HG03457 (cell line): ENCODE data around the gene RND3.

Source experiments
- ATAC-seq: cut with Tn5 transposase; IDR thresholded peaks from one replicate; pipeline ENCODE4 v1.9.1; 2021; ENCODE audit warnings: moderate number of reproducible peaks; ENCODE audit not compliant: unreplicated experiment

RND3 gene

DNA sequence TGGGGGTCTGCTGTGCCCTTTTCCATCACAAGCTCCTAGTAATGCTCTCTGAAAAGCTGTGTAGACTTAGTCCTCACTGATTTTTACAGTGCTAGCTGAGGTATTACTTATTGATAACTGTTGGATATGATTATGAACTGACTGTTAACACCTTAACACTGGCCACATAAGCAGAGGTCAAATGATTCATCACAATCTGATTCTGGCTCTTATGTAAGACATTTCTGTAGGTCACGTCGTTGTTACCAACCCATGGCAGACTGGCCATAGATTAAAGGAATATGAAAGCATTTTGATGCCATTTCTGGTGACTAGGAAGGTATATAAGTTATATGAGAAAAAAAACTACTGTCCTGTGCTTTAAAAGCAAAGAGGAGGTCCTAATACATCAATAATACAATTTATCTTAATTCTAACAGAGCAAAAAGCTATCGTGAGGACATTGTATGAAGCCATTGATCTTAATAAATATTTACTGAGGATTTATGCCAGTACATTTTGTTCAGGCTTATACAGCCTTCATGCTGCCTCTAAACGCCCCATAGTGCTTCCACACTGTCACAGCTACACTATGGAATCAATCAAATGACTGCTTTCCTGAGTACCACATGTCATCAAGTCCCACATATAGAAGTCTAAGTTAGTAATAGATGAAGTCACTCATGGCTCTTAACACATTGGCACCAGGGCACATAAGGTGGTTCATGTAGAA is 6.9 kb upstream of the RND3 start:
- no peak for ATAC-seq

DNA sequence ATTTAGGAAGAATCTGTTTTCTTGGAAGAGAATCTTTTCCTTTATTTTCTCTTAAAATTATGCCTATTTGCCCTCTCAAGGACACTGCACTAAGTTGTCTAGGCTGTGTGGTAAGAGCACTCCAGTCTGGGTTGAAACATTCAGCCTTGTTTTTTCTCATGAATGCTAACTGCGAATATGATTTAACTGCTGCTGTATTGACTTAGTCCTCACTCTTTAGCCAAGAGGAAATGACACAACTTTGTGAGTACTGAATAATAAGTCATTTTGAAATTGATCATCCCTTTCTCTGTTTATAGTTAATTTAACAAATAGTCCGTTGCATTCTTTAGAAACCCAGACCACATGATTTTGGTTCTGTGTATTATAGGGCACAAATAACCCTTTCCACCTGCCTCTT is 4.5 kb upstream of the RND3 start:
- ATAC-seq: no peak

DNA sequence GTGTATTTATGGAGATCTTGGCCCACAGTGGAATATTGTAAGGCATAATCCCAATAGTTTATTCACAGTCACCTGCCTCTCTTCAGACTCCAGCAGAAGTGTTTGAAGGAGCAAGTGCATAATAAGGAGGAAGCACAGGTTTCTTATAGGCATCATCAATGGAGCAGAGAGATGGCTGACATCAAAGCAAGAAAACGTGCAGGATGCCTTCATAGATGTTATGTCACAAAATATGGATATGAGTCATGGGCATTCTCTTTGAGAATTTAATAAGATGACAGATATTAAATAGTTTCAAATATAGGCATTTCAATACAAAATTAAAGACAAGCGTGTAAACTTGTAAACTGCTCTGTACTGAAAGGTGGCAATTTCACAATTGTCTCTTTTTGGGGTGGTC is 4.0 kb upstream of the RND3 start:
- ATAC-seq: no peak

DNA sequence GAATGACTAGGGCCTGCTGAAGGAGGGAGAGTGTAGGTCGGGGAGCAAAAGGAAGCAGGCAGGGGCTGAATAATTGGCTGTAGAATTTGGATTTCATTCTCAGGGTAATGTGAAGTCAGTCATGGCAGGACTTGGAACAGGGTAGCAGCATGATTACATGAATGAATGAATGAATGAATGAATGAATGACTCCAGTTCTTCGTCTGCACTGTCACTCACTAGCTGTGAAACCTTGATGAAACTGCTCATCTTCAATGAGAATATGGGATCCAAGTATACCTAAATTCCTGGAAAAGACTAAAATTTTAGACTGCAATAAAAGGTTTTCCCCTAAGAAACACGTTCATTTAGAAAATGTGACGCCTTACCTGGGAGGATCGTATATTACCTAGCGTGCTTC is 3.0 kb upstream of the RND3 start:
- ATAC-seq: no peak

DNA sequence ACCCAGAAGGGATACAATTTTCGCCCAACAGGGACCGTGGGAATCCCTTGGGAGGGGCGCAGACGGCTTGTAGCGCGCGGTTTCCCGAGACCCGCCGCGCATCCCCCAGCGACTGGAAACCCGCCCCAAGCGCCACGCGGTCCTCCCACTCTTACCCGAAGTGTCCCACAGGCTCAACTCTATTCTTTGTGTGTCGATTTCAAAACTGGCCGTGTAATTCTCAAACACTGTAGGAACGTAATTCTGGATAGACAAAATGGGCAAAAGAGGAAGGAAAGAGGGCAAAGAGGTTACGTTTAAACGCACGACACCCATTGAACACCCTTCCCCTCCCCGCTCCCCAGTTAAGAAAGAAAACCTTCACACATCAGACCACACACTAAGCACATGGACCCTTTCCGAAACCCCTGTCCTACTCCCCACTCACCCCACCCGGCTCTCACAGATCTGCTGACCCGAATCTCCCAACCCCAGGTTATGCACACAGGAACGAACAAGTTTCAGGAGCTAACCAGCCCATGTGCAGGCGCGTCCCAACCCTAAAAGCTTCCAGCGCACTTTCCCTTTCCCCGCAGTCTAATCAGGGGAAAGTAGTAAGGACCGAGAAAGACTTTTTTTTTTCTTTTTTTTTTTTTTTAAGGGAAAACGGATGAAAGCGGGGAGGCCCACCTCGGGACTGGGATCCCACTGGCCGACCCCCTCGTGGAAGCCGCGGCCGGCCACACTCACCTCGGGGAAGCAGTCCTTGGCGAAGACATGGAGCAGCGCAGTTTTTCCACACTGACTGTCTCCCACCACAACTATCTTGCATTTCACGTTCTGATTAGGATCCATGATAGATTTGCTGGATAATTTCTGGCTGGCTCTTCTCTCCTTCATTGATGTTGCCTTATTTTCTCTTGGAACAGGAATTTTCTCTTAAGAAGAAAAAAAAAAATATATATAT is 655 bp downstream of the RND3 start:
- no peak for ATAC-seq

DNA sequence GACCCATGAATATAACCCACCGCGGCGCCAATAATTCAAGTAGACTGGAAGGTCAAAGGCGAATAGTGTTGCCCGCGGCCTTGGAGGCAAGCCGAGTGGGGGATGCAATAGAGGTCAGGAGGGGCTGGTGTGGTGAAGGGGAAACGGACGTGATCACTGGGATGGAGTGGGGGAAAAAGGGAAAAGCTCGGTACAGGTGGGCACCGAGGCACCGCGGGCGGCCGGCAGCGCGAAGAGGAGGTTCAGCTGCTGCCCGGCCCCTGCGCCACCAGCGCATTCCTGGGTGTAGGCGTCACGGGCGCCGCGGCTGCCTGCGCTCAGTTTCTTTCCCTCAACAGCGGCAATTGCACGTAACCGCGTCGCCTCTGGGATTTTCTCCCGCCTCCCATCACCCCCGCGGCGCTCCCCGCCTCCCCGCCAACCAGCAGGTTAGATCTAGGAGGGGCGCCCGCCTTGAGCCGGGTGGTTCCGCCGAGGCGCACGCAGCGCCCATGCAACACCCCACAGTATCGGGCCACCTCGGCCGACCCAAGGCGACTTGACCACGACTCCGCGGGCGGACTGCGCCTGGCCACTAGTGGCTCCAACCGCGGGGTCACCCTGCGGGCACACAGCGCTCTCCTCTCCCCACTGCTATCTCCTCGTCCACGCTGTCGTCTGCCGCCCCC is 1.5 kb downstream of the RND3 start:
- ATAC-seq: no peak

DNA sequence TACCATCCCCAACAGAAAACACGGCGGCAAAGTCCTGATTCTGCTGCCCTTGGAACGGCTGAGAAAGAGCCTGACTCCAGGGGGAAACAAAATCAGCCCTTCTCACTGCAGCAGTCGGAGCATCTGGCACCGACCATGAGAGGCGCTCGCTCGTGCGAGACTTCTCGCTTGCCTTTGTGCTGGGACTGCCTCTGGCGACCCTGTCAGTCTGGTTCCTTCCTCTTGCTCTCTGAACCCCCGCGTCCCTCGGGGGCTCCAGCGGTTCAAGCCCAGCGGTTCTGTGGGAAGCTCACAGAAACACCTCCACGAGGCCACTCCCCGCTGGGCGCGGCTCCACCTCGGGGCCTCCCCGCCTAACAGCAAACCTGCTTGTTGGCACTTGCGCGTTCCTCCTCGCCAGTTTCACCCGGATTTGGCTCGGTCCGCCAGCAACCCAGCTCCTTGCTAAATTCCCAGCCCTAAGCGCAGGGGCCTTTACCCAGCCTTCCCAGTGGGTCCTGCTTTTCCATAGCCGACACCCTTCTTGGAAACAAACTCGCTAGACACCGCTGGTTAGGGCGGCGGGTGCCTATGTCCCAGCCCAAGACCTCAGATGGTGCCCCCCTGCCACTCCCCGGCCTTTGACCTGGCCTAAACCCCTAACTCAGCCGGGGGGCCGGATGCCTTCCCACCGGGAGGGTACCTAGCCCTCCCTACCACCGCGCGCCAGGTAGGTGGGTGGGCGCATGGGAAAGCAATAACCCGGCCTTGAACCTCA is 2.2 kb downstream of the RND3 start:
- ATAC-seq: peak; percentile 42

DNA sequence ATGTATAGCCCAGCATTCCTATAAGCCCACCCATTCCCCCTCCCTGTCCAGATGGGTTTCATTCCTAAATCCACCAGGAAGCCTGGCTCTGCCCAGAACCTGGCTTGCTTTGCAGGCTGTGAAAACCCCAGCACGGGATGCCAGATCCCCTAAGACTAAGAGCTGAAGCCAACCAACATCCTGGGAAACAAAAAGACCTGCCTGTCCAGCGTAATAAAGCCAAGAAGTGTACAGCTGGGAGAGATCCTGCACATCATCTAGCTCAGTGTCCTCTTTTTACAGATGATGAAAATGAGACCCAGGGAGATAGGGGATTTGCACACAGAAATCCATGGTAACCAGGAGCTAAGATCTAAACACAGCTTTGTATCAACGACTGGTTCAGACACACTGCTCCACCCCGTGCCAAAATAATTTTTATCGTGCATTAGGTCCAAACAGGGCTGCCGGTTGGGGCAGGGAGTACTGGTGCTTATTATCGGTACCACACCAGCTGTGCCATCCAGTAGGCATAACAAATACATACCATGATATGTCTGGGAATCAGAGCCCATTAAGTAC is 2.9 kb downstream of the RND3 start:
- ATAC-seq: no peak

DNA sequence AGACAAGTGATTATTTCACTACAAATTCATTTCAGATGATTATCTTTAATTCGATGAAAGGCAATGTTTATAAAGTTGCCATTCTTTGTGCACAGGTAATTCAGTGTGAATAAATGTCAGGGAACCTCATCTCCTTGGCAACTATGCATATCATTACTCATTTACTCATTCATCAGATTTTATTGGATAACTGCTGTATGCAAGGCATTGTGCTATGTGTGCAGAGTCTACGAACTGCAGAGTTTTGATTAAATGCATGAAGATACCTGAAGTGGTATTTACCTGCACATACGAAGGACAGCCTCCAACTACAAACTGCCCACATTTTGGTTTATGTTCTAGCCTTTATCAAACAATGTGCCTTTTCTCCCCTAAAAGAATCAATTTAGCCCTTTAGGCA is 3.5 kb downstream of the RND3 start:
- no peak for ATAC-seq

DNA sequence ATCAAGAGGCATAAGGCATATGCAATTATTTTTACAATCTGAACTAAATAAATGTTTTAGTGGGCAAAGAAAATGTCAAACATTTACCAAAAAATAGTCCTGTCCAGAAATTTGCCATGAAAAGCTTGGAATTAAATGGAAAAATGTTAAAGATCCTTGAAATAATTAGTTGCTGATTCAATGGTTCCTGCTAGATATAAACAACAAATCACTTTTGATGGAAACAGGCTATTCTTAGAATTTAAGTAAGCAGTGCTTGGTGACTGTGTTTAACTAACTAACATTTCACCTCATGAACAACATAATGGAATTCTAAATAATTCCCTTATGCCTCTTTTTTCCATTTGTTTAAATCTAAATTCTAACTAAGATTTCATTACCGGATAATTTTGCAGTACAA is 3.9 kb downstream of the RND3 start:
- ATAC-seq: no peak

DNA sequence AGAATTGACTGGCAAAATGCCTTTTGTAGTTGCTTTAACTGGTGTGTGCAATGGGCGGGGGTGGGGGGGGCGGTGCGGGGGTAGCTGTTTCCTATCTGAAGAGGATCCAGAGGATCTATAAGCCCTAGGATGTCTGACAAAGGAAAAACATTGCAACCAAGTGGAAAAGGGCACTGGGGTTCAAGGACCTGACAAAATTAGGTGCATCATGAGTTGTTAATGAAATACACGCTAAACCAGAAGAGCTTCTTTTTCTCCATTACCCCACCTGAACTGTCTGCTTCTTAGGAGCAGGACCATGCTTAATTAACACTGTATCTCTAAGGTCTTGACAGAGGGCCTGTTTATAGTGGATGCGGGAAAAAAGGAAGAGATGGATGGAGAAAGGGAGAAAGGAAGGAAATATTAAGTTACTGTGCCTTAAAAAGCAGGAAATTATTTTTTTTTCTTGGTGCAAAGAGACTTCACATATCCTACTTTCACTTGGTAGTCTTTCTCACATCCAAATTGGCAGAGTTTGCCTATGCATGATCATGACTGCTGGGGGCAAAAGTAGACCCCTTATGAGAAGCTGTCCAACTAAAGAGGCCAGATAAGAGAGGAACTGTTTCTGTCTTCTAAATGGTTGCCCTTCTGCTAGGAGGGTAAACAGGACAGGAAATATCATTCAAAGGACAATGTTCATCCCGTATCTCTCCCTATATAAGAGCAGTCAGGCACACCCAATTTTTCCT is 4.6 kb downstream of the RND3 start:
- ATAC-seq: no peak

DNA sequence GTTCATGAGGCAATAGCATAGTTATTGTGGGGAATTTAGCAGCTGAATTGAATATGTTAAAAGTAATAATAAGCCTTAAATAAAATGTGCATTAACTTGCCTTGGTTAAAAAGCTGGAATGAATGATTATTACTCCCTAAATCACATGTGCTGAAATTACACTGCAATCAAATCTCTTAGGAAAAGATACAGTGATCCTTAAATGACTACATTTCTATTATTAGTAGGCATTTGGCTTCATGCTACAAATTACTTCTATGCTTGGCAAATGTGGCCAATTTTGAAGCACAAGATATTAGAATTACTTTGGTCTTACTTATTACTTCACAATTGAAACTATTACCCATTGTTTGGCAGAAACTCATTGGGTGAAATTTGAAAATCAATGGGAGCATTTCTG is 5.4 kb downstream of the RND3 start:
- no peak for ATAC-seq

DNA sequence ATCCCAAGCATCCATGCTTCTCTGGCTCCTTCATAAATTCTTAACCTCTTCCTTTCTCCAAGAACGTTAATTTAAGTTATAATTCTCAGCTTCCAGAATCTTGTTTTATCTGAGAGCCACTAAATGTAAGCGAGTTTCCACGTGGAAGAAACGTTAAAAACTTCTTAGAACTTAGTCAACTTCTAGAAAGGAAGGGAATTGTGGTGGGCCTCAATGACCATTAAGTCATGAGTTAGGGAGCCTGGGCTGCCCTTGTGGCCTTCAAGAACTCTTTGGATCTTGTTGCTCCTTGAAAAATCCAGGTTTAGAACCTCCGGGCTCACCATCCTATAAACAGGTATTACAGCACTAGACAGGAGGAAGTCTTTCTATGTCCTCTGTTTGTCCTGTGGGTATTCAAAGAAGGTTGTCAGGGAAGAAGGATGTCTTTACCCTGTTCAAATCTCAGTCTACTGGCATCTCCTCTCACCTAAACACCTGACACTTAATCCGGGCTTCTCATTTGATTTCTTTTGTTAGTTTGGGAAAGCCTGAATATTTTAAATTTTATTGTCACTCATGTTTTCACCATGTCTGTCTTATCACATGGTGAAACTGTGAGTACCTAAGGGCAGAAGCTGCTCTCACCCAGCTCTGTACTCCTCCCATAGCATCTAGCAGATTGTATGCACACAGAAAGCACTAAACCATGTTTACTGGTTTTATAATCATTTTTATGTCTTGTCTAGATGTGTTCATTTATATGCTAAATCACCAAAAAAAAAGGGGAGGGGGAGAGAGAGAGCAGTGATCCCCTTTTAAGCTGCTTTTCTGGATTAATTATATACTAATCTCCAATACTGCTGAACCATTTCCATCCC is 6.3 kb downstream of the RND3 start:
- no peak for ATAC-seq

DNA sequence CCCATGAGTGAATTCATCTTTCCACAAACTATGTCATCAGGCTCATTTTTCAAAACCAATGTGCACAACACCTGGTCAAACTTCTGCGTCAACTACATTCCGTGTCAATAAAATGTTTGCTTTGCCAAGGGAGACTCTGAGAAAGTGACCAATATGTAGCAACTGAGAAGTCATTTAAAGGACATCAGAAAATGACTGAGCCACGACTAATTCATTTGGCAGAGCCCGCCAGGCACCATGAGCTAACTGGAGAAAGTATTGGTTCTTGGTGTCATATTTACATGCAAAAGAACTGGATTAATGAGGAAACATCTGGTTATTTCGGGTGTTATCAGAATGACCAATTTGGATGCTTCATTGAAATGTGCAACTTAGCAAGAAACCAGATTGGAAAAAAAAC is 7.2 kb downstream of the RND3 start:
- no peak for ATAC-seq

DNA sequence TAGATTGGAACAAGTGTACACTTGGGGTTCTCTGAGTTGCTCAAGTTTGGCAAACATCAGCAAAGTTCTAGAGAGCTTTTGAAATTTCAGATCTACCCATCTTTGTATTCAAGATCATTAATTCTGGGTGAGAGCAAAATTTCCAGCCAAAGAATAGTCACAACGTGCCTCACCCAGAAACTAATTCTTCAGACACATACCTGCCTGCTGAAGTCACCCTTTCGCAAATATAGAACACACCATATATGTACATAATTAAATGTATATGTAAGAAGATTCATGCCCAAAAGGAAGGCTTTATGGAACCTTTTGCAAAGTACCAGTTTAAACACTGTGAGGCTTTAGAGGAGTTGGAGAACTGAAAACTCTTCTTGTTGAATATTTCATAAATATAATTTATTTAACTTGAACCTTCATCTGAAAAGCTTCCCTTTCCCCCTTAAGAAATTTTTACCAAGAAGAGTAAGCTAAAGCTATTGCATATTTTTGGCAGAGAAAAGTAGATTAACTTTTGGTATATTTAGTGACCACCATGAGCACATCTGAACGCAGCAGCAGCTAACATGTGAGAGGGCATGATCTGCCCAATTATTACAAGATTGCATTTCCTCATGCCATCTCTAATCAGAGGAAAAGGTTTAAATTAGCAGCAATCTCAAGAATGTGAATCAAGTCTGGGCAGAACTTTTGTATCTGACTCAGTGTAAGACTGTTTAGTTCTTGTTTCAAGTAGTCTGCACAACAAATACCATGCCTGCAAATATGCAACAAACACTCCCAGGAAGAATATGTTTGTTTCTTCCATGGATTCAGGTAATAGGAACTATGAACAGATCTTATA is 8.2 kb downstream of the RND3 start:
- no peak for ATAC-seq

DNA sequence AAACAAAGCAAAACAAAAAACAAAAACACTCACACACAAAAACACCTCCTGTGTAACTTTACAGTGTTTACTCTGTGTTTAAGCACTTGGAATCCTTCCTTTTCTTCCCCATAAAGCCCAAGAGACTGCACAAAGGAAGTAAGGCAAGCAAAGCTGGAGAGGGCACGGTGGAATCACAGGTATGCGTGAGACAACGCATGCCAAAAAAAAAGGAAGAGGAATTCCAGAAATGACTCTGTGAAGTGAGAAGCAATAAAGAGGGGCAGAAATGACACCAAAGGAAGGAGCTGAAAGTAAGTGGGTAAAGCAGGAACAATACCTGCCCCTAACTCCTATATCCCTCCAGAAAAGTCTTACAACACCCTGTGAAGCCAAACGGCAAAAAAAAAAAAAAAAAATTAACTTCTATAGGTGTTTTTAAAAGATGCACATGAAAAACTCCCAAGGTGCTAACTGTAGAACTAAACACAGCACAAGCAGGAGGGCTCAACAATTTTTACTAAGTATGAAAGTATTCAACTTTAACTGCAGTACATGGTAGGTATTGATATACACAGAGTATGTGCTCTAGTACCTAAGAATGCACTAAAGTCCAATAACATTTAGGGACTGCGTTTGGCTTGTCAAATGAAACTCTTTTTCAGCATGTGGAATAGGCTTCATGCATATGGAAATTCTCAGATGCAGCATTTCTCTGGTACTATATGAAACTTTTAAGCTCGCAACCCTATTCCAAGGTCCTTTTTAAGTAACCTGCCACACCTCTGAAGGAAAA is 9.1 kb downstream of the RND3 start:
- ATAC-seq: no peak

DNA sequence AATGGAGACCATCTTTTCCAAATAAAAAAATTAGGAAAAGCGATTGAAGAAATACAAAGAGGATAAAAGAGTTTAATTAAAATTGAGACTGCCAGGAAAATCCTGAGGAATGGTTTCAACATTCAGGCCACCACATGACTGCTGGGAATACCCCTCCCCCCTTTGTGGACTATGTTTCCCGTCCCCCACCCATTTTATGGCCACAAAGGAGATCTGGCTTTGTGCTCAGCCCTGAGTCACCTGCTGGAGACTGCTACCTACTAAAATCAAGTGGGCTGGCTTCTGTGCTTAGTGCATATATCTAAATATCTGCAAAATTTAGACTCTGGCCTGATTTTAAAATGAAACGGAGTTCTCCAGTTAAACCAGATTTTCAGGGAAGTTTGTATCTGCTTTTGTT is 10.1 kb downstream of the RND3 start:
- ATAC-seq: no peak
